ENCODE data around the gene DCTN1.

DCTN1 gene

DNA sequence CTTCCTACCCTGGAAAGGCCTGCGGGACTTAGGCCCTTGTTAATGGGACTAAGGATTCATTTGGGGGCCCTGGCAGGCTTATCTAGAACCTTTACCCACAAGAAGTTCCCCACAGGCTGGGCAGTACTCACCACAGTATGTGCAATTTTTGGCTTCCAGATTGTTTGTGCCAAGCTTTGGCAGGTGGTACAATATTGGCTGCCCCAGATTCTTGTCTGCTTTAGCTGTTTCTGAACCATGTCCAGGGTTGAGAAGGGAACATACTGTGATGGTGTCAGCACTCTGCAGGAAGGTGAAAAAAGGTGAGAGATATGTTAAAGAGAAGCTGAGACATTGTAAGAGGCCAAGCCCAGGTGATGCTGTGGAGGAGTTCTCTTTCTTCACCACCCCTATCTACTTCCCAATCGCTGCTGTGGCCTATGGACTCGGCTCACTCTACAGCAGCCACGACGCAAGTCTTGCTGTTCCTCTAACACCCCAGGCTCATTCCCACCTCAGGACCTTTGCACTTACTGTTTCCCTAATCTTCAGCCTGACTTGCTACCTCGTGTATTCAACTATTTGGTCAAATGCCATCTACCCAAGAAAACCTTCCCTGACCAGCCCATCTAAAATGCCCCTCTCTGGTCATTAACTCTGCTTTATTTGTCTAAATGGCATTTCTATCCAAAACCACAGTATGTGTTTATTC, 46.1 kb downstream of the DCTN1 start:
- Histone ChIP-seq H3K9me2 (replicated peaks; ENCODE audit: control insufficient read depth, low read length) (no peaks in the 10 kb centered on the region), H3K36me3 (ENCODE audit: control insufficient read depth, low read length) (no peaks in the 10 kb centered on the region), H3K27ac (ENCODE audit: low read depth, low read length) (no peak overlapping the region), H3K4me1 (ENCODE audit: control insufficient read depth, low read length) (no peaks in the 10 kb centered on the region), H3K79me2 (ENCODE audit: control insufficient read depth, low read length) (no peaks in the 10 kb centered on the region), H4K20me1 (ENCODE audit: control insufficient read depth, insufficient read depth, low read depth, low read length) (no peaks in the 10 kb centered on the region), H3K4me3 (ENCODE audit: low read length) (no peak overlapping the region), H3K4me2 (ENCODE audit: low read length) (no peak overlapping the region), H3K9me3 (ENCODE audit: control insufficient read depth, insufficient read depth, low read length) (no peaks in the 10 kb centered on the region), H3F3A (ENCODE audit: control insufficient read depth, insufficient read depth) (no peaks in the 10 kb centered on the region), H3K27me3 (ENCODE audit: control insufficient read depth, low read length) (peaks cover 13% of the 10 kb centered on the region)
- no peak for TF ChIP-seq EZH2phosphoT487 (IDR thresholded peaks at IDR 0.05; ENCODE audit: borderline replicate concordance, low read length)
- no peak for TF ChIP-seq CTCF (IDR thresholded peaks at IDR 0.05; ENCODE audit: low read depth, low read length, poor library complexity, severe bottlenecking)

GRCh38 chr2:74333175-74333574, 46.9 kb downstream of the DCTN1 start:
- no peaks in the 10 kb centered on the region for H4K20me1 ChIP-seq (ENCODE audit: control insufficient read depth, insufficient read depth, low read depth, low read length)
- no peak overlapping the region for H3K4me3 ChIP-seq (ENCODE audit: low read length)
- no peaks in the 10 kb centered on the region for H3K9me3 ChIP-seq (ENCODE audit: control insufficient read depth, insufficient read depth, low read length)
- H3K4me1 ChIP-seq (ENCODE audit: control insufficient read depth, low read length): no peaks in the 10 kb centered on the region
- TF ChIP-seq EZH2phosphoT487 (IDR thresholded peaks at IDR 0.05; ENCODE audit: borderline replicate concordance, low read length) (no peak), CTCF (IDR thresholded peaks at IDR 0.05; ENCODE audit: low read depth, low read length, poor library complexity, severe bottlenecking) (peak; percentile 35)
- no peak overlapping the region for H3K4me2 ChIP-seq (ENCODE audit: low read length)
- no peaks in the 10 kb centered on the region for H3K9me2 ChIP-seq (replicated peaks; ENCODE audit: control insufficient read depth, low read length)
- no peaks in the 10 kb centered on the region for H3K79me2 ChIP-seq (ENCODE audit: control insufficient read depth, low read length)
- H3K27me3 ChIP-seq (ENCODE audit: control insufficient read depth, low read length): peaks cover 14% of the 10 kb centered on the region; the same call in 1 of the 2 replicates
- H3K27ac ChIP-seq (ENCODE audit: low read depth, low read length): no peak overlapping the region
- H3F3A ChIP-seq (ENCODE audit: control insufficient read depth, insufficient read depth): no peaks in the 10 kb centered on the region
- no peaks in the 10 kb centered on the region for H3K36me3 ChIP-seq (ENCODE audit: control insufficient read depth, low read length)

DNA sequence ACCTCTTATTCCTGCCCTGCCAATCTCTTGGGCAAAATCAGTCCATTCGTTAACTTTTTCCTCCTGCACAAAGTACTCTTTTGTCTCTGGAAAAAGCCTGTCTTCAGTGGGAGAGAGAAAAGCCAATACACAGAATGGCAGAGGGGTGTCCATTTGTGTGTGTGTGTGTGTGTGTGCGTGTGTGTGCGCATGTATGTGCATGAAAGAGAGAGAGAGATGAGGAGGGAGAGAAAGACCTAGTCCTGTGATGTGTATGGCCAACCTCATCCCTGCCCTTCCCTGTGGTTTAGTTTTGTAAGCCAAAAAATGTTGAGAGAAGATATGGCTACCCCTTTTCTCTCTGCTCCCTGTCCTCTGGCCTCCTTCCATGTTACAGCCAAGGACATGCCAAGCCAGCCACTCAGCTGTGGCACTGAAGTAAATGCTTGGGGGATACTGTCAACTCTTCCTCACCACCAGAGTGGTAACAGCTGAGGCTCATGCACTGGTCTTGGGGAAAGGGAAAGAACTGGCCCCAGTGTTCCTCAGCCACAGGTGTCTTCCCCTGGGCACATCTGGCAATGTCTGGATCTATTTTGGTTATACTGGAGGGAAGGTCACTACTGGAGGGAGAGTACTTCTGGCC, 47.4 kb downstream of the DCTN1 start:
- TF ChIP-seq EZH2phosphoT487 (IDR thresholded peaks at IDR 0.05; ENCODE audit: borderline replicate concordance, low read length) (no peak), CTCF (IDR thresholded peaks at IDR 0.05; ENCODE audit: low read depth, low read length, poor library complexity, severe bottlenecking) (no peak)
- H3F3A ChIP-seq (ENCODE audit: control insufficient read depth, insufficient read depth): no peaks in the 10 kb centered on the region
- H3K79me2 ChIP-seq (ENCODE audit: control insufficient read depth, low read length): no peaks in the 10 kb centered on the region
- no peak overlapping the region for H3K4me3 ChIP-seq (ENCODE audit: low read length)
- H3K27ac ChIP-seq (ENCODE audit: low read depth, low read length): no peak overlapping the region
- H3K9me2 ChIP-seq (replicated peaks; ENCODE audit: control insufficient read depth, low read length): no peaks in the 10 kb centered on the region
- no peak overlapping the region for H3K4me2 ChIP-seq (ENCODE audit: low read length)
- no peaks in the 10 kb centered on the region for H3K9me3 ChIP-seq (ENCODE audit: control insufficient read depth, insufficient read depth, low read length)
- no peaks in the 10 kb centered on the region for H3K4me1 ChIP-seq (ENCODE audit: control insufficient read depth, low read length)
- H3K27me3 ChIP-seq (ENCODE audit: control insufficient read depth, low read length): peaks cover 17% of the 10 kb centered on the region
- no peaks in the 10 kb centered on the region for H4K20me1 ChIP-seq (ENCODE audit: control insufficient read depth, insufficient read depth, low read depth, low read length)
- no peaks in the 10 kb centered on the region for H3K36me3 ChIP-seq (ENCODE audit: control insufficient read depth, low read length)
